Right lobe of liver (tissue), 4 donors: ENCODE measurements around the gene LIG1.

Source experiments
- POLR2A ChIP-seq: fragments of 450-650 bp; IDR thresholded peaks from one replicate; pipeline ENCODE4 v1.6.1; 2017; ENCODE audit warnings: antibody characterized with exemption, mild to moderate bottlenecking
- TF ChIP-seq, protein P1 (sequence below), 4 donors: fragments of 200-600 bp in 3 of 4; fragments of 450-650 bp in 1 of 4; IDR thresholded peaks; one replicate each; pipeline versions ENCODE4 v1.5.1 to v1.8.0; 2016 to 2022; ENCODE audit warnings: antibody characterized with exemption in 4 of 4, mild to moderate bottlenecking in 2 of 4
- donor health status: DM: no; HTN: no; CAD: no.
- donor health status: DM: no; HTN: no; CAD: no.
- donor health status: DM: no; HTN: yes; CAD: no.

DNA sequence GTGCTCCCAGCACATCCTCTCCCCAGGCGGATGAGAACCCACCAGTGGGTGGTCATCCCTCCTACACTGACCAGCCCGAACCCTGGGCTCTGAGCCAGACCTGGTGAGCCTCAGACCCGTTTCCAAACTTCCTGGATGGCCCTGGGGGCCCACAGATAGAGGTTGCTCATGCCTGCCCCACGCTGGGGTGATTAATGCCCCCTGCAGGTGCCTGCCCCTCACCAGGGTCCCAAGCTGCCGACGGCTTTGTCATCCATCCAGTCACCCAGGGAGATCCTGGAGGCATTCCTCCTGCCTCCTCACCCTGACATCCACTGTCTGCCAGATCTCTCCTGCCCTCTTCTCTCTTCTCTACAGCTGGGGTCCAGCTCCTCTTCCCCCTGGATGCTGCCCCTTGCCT is 31.1 kb downstream of the LIG1 start:
- no peak for TF ChIP-seq POLR2A
- TF ChIP-seq, protein P1, sequence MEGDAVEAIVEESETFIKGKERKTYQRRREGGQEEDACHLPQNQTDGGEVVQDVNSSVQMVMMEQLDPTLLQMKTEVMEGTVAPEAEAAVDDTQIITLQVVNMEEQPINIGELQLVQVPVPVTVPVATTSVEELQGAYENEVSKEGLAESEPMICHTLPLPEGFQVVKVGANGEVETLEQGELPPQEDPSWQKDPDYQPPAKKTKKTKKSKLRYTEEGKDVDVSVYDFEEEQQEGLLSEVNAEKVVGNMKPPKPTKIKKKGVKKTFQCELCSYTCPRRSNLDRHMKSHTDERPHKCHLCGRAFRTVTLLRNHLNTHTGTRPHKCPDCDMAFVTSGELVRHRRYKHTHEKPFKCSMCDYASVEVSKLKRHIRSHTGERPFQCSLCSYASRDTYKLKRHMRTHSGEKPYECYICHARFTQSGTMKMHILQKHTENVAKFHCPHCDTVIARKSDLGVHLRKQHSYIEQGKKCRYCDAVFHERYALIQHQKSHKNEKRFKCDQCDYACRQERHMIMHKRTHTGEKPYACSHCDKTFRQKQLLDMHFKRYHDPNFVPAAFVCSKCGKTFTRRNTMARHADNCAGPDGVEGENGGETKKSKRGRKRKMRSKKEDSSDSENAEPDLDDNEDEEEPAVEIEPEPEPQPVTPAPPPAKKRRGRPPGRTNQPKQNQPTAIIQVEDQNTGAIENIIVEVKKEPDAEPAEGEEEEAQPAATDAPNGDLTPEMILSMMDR (IDR thresholded peaks at IDR 0.05): no peak
